GM21447 (cell line): ENCODE data around the gene PHGDH.
"Not testable (repeated sequence)": the region's sequence is repeated elsewhere in the genome, so short reads cannot be mapped to it uniquely, and the experiment has no call there.

ENCODE experiments used
- ATAC-seq: cut with Tn5 transposase; IDR thresholded peaks from one replicate; pipeline ENCODE4 v1.9.1; 2021; ENCODE audit not compliant: unreplicated experiment

PHGDH gene

DNA sequence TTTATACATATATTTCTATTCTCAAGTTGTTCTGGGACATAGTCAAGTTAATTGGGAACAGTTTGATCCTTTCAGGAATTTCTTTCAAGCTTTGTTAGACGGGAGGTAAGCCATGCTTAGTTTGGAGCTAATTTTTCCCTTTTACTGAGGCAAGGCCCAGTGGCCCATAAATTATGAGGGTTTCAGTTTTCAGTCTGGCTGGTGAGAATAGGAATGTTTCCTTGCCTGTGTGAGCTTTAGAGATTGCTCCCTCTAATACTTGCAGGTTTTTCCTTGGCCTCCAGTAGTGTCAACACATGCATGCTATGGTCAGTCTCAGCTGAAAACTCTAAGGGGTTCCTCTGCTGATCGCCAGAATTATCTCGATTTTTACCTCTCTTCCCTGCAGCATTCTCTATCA, 14.1 kb upstream of the PHGDH start:
- no peak for ATAC-seq

DNA sequence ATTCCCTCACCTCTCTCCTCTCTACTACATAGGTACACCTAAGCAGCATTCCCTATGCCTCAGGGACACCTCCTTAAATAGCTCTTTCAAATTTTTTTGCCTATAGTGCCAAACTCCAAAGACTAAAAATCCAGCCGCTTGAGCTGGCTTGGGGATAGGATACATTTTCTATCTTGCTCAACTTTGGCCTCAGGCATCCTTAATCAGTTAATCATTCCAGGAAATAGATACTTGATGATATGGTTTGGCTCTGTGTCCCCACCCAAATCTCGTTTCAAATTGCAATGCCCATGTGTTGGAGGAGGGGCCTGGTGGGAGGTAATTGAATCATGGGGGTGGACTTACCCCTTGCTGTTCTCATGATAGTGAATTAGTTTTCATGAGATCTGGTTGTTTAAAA, 11.4 kb upstream of the PHGDH start:
- no peak for ATAC-seq

DNA sequence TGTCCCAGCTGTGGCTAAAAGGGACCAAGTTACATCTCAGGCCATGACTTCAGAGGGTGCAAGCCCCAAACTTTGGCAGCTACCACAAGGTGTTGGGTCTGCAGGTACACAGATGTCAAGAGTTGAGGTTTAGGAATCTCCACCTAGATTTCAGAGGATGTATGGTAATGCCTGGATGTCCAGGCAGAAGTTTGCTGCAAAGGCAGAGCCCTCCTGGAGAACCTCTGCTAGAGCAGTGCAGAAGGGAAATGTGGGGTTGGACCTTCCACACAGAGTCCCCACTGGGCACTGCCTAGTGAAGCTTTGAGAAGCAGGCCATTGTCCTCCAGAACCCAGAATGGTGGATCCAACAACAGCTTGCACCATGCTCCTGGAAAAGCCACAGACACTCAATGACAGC, 10.1 kb upstream of the PHGDH start:
- ATAC-seq, result no peak

DNA sequence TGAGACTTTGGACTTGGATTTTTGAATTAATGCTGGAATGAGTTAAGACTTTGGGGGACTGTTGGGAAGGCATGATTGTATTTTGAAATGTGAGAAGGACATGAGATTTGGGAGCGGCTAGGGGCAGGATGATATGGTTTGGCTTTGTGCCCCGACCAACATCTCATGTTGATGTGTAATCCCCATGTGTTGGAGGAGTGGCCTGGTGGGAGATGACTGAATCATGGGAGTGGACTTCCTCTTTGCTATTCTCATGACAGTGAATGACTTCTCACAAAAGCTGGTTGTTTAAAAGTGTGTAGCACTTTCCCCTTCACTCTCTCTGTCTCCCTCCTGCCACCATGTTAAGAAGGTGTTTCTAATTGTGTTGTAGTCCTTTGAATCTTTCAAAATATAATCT, 9.3 kb upstream of the PHGDH start:
- no peak for ATAC-seq

DNA sequence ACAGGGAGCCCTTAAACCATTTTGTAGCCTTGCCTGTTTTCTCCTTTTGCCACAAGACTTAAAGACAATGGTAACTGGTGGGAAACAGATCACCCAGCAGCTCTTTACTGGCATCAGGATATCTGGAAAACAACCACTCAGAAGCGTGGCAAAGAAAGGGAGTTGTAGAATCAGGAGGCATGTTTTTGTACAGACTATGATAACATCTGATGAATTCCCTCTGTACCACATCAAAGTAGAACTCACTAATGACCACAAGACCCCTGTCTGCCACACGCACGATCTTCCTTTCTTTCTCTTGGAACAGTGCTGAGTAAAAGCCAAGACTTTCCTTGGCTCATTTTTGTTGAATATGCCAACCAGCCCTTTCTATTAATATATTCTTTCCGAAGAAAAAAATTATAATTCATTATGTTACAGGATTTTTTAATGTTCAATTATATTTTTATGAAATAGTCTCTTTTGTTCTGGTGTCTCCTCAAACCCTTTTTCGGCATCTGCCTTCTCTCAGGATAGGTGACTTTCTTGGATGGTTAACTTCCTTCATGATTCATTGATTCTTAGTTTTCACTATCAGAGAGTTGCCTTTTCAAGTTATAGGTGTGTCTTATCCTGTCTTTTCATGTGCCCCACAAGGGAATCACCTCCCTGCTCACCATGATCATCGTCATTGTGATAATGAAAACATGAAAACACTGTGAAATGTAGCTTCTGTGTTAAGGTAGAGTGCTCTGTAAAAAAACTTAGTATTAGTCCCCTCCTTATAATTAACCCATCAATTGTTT, 7.9 kb upstream of the PHGDH start:
- no peak for ATAC-seq

DNA sequence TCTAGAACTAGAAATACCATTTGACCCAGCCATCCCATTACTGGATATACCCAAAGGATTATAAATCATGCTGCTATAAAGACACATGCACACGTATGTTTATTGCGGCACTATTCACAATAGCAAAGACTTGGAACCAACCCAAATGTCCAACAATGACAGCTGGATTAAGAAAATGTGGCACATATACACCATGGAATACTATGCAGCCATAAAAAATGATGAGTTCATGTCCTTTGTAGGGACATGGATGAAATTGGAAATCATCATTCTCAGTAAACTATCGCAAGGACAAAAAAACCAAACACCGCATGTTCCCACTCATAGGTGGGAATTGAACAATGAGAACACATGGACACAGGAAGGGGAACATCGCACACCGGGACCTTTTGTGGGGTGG, 5.1 kb upstream of the PHGDH start:
- ATAC-seq, result not testable (repeated sequence)

DNA sequence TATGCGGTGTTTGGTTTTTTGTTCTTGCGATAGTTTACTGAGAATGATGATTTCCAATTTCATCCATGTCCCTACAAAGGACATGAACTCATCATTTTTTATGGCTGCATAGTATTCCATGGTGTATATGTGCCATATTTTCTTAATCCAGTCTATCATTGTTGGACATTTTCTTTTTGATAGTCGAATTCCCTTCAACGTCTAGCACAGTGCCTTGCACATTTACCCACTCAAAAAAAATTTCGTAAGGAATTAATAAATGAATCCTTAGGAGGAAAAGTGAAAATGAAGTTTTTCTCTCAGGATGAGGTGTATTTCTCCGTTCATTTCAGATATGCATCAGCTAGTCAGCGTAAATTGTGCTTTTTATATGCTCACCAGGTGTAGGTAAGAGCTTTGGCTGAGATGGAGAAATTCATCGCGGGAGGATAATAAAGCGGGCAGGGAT, 354 bp upstream of the PHGDH start:
- not testable (repeated sequence) for ATAC-seq

DNA sequence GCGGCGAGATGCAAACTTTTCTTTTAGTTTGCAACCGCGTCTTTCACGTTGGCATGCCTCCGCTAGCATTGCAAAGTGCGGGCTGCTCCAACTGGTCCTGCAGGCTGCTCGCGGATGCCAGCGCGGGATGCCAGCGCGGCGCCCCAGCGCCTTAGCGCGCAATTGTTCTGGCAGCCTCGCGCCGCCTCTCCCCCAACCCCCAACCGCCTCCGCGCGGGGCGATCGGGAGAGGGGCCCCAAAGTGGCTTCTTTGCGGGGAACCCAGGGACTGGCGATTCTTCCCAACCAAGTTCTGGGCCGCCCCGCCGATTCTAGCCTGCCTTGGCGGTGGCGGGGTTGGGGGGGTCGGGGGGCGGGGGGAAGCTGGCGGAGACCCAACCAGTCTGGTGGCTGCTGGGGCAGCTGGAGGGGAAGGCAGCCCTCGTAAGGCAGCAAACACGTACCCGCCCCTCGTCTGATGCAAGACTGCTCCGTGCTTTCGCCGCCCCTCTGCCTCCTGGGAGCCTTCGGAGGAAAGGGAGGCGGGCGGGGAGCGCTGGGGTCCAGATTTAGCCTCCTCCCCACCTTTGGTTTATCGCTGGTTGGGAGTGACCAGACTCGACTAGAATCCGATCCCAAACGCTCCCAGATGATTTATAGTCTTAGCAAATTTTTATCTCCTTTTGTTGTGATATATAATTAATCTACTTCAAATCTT, 756 bp downstream of the PHGDH start:
- peak; percentile 36 for ATAC-seq

DNA sequence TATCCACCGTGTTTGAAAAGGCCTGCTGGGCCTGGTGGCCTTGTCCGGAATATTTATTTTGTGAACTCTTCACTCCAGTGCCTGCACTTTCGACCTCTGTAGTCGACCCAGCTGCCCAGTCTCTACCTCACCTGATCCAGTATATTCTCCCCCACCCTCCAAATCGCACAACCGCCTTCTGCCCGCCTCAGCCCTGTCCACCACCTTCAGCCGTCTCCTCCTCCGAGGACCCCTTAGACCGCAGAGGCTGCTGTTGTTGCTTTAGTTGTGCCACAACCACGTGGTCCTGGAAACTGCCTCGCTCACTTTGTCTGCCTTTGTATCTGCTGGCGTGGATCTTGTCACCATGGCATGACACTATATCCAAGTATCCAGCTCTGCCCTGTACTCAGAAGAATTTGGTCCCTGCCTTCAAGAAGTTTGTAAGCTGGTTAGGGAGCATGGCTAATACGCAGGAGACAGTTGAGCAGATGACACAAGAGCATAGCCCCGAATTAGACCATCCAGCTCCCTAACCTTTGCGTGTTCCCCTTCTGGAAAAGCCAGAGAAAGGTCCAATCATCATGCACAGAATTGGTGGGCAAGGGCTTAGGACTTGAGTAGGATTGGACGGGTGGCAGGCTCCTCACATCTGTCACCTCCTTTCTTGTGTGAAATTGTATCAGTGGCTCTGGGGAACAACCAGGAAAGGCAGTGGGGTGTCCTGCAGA, 1.5 kb downstream of the PHGDH start:
- no peak for ATAC-seq

DNA sequence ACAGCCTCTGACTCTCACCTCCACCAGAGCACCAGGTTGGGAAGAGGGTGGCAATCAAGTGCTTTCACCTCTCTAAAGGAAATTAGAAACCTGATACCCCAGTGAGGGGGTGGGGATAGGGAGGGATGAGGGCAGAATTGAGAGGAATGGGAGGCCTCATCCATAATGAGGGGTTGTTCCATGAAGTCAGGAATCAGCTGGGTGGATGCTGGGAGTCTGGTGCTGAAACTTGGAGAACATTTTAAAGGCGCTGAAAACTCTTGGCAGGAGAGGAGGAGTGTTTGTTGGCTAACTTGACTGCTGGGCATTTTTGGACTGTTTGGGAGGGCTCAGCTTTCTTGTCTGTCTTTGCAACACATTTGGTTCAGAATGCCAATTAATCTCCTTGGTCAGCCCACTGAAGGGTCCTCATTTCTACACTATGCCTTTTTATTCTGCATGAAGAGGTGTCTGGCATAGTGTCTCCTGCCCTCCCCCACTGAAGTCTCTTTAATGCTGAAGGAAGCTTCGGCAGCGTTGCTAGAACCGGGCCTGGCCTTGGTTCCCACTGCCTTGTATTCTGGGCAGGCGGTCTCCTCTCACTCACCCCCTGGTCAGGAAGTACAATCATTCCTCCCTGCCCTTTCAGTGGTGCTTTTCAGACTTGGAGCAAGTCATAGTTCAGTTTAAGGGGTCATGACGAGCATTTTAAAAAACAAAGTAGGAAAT, 2.2 kb downstream of the PHGDH start:
- ATAC-seq, result no peak

DNA sequence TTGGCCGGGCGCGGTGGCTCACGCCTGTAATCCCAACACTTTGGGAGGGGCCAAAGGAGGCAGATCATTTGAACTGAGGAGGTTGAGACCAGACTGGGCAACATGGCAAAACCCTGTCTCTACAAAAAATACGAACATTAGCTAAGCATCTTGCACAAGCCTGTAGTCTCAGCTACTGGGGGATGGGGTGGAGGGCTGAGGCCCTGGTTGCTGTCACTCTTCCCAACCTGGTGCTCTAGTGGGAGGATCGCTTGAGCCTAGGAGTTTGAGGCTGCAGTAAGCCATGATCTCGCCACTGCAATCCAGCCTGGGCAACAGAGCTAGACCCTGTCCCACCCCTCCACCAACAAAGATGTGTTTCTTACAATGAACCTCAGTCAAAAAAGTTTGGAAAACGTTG, 2.8 kb downstream of the PHGDH start:
- ATAC-seq, result no peak

DNA sequence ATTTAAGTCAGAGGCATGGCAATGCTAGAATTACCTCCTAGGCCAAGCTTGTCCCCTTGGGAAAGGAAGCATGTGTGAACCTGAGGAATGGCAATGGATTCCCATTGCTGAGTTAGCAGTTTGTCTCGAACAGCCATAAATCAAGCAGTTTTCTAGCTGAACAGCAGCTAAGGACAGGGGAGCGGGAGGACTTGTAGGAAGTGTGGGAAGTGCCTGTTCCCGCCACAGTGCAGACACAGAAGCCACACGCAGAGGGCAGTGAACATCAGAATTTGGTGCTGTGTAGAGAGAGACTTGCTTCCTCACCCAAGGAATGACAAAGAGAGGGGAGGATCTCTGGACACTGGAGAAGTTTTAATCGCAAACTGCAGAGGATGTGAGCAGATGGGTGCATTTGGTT, 3.8 kb downstream of the PHGDH start:
- ATAC-seq, result no peak

DNA sequence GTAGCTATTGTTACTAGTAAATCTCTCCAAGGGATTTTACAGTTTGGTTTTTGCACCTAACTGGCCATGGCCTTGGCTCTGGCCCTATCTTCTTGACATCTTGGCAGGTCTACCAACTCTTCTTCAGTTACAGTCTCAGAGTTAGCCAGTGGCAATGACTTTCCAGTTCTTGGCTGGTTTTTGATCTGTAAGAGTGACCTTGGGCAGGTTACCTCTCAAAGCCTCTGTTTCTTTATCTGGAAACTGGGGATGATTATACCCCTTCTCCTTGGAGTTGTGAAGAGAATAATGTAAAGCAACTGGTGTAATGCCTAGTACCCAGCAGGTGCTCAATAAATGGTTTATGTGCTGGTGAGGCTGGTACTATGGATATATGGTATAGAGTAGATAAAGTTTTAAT, 6.7 kb downstream of the PHGDH start:
- ATAC-seq, result no peak

DNA sequence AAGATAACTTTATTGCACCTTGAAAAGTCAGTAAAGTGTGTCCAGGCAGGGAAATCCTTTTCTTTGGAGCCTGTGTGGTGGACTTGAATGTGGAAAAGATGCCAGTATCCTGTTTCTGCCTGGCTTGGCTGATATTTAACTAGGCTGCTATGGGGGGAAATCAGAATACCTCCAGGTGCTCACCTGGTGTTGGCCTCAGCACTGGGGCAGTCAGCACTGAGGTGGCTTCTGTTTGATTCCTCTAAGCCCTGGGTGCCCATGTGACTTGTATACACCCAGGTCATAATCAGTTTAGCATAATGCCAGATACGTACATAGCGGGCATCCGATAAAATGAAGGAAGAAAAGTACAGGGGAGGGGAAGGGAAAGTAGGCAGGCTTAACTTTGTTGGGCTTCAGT, 7.2 kb downstream of the PHGDH start:
- no peak for ATAC-seq

DNA sequence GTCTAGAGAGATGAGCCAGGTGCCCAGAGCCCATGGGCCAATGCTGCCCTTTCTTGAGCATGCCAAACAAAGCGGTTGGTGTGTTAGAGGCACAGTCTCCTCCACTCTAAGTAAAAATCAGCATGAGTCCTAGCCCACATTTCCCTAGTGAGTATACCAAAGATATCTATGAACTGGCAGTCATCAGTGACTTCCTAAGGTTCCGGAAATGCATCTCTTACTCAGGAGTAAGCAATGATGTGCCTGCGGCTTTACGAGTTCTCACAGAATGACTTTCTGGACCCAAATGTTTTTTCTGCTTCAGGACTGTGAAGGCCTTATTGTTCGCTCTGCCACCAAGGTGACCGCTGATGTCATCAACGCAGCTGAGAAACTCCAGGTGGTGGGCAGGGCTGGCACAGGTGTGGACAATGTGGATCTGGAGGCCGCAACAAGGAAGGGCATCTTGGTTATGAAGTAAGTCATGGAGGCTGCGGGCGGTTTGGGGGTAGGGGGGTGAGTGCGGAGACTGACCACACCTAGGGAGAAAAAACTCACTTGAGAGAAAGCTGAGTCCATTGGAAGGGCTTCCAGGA, 9.2 kb downstream of the PHGDH start:
- no peak for ATAC-seq

DNA sequence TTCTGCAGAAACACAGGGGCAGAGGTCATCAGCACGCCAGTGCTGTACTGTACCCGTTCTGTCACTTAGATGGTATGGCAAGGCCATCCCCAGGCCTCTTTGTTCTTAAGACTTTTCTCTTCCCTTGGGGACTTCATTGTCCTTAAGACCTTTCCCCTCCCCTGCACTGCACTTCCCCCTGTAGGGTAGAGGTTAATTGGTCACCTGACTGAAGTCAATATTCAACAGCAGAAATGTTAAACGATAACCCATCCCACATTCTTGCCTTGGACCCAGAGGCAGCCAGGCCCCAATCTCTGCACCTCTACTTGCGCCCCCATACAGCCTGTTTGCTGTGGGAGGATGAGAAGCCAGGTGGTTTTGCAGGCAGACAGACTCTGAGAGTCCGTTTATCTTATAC, 10.2 kb downstream of the PHGDH start:
- no peak for ATAC-seq

DNA sequence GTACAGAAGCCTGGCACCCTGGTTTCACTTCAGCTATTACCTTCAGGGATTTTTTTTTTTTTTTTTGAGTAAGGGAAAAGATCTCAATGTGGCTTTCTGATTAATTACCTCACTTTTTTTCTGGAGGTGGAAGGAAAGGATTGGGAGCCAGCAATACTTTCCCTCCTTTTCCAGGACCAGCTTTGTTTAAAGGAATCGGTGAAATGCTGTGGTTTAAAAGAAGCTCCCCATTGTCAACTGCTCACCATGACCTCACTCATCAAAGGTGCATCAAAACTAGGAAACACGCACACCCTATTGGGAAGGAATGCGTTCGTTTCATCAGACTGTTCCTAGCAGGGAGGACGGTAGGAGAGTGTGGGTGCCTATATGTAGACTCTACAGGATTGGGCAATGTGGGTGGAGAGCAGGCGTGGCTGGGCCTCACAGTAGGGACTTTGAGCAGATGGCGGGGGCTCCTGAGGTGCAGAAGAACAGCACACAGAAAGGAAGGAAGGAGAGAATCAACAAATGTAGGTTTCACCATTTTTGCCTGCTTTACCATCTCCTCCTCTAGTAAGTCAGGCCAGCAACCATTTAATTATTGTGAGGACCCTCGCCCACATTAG, 13.0 kb downstream of the PHGDH start:
- ATAC-seq, result no peak

DNA sequence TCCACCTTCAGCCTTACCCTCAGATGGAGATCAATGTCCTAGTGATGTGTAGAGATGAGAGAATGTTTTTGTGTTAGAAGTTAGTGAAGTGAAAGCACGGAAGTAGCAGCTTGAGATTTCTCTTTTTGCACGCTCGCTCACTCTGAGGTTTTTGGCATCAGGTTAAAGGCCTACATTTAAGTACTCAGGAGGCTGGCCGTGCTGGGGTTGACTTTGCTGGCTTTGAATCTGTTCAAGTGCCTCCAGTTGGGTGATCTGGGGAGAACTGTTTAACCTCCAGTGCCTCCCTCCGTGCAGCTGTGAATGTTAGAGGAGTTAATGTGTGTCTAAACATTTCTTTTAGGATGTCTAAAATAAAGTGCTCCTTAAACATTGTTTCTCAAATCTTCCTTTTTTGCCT, 13.9 kb downstream of the PHGDH start:
- ATAC-seq, result no peak

DNA sequence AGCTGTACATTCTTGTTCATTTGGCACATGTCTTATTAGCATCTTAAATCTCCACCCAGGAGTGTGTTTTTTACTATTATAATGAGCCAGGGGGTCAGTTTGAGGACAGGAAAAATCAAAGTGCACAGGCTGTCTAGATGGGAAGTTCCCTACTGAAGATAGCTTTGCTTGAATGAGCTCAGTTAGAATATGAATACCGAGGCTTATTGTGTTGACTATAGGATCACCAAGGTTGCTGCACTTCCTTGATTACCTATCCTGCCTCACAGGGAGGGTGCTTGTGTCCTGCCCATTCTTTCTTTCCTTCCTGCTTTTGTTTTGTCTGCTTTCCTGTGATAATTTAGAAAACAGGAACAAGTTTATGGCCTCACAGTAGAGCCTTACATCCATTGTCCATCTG, 16.3 kb downstream of the PHGDH start:
- no peak for ATAC-seq

DNA sequence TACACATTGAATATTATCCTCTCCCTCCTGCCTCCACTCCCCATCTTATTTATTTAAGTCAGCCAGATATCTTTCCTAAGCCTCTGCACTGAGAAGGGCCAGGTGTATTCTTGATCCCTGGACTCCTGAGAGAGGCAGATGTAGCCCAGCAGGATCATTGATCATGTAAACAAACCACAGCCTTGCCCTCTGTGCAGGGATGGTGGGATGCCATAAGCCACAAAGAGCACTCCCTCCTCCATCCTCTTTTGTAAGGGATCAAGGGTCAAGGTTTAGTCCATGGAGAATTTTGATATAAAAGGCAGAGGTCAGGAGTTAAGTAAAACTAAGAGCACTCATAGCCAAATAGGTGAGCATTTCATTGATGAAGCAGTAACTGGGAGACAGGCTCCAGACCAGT, 17.3 kb downstream of the PHGDH start:
- ATAC-seq, result no peak

DNA sequence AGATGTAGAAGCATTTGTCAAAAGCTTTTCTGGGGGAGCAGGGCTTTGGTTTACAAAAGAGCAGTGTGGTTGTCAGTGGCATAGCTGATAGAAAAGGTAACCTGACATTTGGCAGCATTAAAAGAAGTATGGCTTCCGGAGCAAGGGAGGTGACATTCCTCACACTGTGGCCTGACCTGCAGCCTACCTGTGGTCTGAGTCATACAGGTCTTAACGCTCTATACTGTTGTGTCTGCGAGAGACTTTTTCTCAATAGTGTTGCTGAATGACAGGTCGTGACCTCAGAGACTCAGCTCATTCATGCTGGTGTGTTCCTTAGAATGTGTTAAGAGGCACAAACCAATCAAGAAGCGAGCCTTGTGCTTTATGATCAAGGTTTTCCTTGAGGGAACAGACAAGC, 19.3 kb downstream of the PHGDH start:
- no peak for ATAC-seq
